ENCODE measurements around the gene PLD1.

DNA sequence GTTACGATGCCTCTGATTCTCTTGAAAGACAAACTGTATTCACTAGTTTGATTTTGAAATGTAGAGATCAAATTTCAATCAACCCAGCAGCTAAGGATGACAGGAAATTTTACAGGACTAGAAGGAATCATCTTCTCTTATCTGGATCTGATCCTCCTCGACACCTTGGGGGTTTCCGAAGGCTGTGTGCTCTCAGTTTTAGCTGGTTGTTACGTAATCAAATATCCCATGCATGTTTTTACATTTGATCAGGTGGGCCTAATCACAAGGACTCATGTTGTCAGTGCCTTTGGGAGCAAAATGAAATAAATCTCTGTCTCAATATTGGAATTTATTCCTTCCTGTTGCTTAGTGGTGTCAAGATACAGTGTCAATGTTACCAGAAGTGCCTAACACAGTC, 208.2 kb downstream of the PLD1 start:
- TF ChIP-seq CTCF (IDR thresholded peaks at IDR 0.05), result no peak
- no peak for TF ChIP-seq POLR2A (IDR thresholded peaks at IDR 0.05)

All from gastroesophageal sphincter (tissue), 3 donors.